IMR-90 (cell line): ENCODE measurements around the gene TRIM25.

Experiments
- CEBPB ChIP-seq: IDR thresholded peaks from 2 replicates; pipeline ENCODE4 v1.6.1; 2012; ENCODE audit warnings: low read depth, low read length, improper control_type of control experiment
- CHD1 ChIP-seq: IDR thresholded peaks from 2 replicates; pipeline ENCODE4 v1.6.1; 2012; ENCODE audit warnings: low read depth, low read length, improper control_type of control experiment
- ELK1 ChIP-seq: fragments of 150-350 bp; IDR thresholded peaks from 2 replicates; pipeline ENCODE4 v1.6.1; 2016; ENCODE audit warnings: low read depth, mild to moderate bottlenecking, low read length, moderate library complexity, borderline replicate concordance
- MAFK ChIP-seq: IDR thresholded peaks from 2 replicates; pipeline ENCODE4 v1.6.1; 2012; ENCODE audit warnings: low read depth, low read length, improper control_type of control experiment
- MAZ ChIP-seq: IDR thresholded peaks from 2 replicates; pipeline ENCODE4 v1.6.1; 2012; ENCODE audit warnings: low read depth, mild to moderate bottlenecking, low read length, improper control_type of control experiment, moderate library complexity, borderline replicate concordance
- MXI1 ChIP-seq: IDR thresholded peaks from 2 replicates; pipeline ENCODE4 v1.6.1; 2012; ENCODE audit warnings: low read depth, mild to moderate bottlenecking, low read length, moderate library complexity, borderline replicate concordance
- POLR2A ChIP-seq: IDR thresholded peaks from 2 replicates; pipeline ENCODE4 v1.6.1; 2012; ENCODE audit warnings: mild to moderate bottlenecking, low read depth, low read length
- RAD21 ChIP-seq: IDR thresholded peaks from 2 replicates; pipeline ENCODE4 v1.6.1; 2012; ENCODE audit warnings: low read length, improper control_type of control experiment
- RCOR1 ChIP-seq: IDR thresholded peaks from 2 replicates; pipeline ENCODE4 v1.6.1; 2012; ENCODE audit warnings: mild to moderate bottlenecking, low read length, improper control_type of control experiment; ENCODE audit not compliant: insufficient replicate concordance
- TF ChIP-seq, protein P1 (sequence below): conservative IDR thresholded peaks from 2 replicates; pipeline ENCODE4 v1.5.1; 2012; ENCODE audit warnings: mild to moderate bottlenecking, low read depth, low read length, improper control_type of control experiment
- TF ChIP-seq, protein P2 (sequence below): fragments of 150-350 bp; IDR thresholded peaks from 2 replicates; pipeline ENCODE4 v1.6.1; 2017; ENCODE audit warnings: mild to moderate bottlenecking, antibody characterized with exemption, low read length, low read depth

DNA sequence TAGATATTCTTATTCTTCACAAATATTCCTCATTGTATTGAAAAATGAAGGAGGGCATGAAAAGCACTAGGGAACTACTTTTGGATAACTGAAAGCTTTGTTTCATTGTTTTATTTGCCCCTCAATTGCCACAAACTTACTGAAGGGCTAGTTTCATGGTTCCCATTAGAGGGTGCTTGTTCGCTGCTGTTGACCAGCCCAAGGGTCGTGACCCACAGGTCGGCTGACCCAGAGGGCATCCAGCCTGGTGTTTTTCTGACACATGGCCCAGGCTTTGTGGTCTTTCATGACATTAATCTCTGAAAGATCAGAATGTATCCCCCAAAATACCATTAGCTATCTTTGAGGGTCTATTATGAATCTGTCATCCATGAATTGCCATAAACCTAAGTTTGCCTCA is 49.9 kb downstream of the TRIM25 start:
- TF ChIP-seq, protein P1, sequence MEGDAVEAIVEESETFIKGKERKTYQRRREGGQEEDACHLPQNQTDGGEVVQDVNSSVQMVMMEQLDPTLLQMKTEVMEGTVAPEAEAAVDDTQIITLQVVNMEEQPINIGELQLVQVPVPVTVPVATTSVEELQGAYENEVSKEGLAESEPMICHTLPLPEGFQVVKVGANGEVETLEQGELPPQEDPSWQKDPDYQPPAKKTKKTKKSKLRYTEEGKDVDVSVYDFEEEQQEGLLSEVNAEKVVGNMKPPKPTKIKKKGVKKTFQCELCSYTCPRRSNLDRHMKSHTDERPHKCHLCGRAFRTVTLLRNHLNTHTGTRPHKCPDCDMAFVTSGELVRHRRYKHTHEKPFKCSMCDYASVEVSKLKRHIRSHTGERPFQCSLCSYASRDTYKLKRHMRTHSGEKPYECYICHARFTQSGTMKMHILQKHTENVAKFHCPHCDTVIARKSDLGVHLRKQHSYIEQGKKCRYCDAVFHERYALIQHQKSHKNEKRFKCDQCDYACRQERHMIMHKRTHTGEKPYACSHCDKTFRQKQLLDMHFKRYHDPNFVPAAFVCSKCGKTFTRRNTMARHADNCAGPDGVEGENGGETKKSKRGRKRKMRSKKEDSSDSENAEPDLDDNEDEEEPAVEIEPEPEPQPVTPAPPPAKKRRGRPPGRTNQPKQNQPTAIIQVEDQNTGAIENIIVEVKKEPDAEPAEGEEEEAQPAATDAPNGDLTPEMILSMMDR, result no peak
- TF ChIP-seq RAD21 (no peak), MAFK (no peak), POLR2A (no peak), CHD1 (no peak), CEBPB (no peak), MXI1 (no peak), RCOR1 (no peak), ELK1 (no peak), MAZ (no peak)
- TF ChIP-seq, protein P2, sequence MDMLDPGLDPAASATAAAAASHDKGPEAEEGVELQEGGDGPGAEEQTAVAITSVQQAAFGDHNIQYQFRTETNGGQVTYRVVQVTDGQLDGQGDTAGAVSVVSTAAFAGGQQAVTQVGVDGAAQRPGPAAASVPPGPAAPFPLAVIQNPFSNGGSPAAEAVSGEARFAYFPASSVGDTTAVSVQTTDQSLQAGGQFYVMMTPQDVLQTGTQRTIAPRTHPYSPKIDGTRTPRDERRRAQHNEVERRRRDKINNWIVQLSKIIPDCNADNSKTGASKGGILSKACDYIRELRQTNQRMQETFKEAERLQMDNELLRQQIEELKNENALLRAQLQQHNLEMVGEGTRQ, result no peak
